Esophagus muscularis mucosa (tissue), 4 donors: ENCODE results near the gene CNOT4. TPM values are rescaled to one million over a fixed set of nuclear protein-coding genes. Genes with fewer than 3 reads are reported as not detected.

Experiments used
- DNase-seq: peaks from one replicate; pipeline ENCODE4 v3.0.0-alpha.2; 2017; ENCODE audit errors: extremely low spot score
- H3K27ac ChIP-seq, 4 donors: fragments of 200-600 bp; sonication (generic); replicated peaks in 1 of 4; 1 replicate in 3 of 4; 2 replicates in 1 of 4; pipeline ENCODE4 v1.5.1; 2016 to 2019; ENCODE audit warnings: mild to moderate bottlenecking in 1 of 4
- H3K27me3 ChIP-seq, 4 donors: fragments of 200-600 bp; sonication (generic); one replicate each; pipeline versions ENCODE4 v1.5.1 to v1.6.0; 2016 to 2019
- H3K36me3 ChIP-seq, 4 donors: fragments of 200-600 bp; sonication (generic); one replicate each; pipeline ENCODE4 v1.5.1; 2016 to 2019
- H3K4me1 ChIP-seq, 4 donors: fragments of 200-600 bp; sonication (generic); one replicate each; pipeline ENCODE4 v1.5.1; 2016 to 2019
- H3K4me3 ChIP-seq, 4 donors: fragments of 200-600 bp; sonication (generic); 1 replicate in 2 of 4; 2 replicates in 2 of 4; pipeline ENCODE4 v1.5.1; 2016 to 2019; ENCODE audit warnings: mild to moderate bottlenecking in 4 of 4, moderate library complexity in 1 of 4
- H3K9me3 ChIP-seq, 4 donors: fragments of 200-600 bp; sonication (generic); 1 replicate in 3 of 4; 2 replicates in 1 of 4; pipeline ENCODE4 v1.5.1; 2016 to 2019
- CTCF ChIP-seq, 3 experiments: fragments of 200-600 bp in 2 of 3; fragments of 450-650 bp in 1 of 3; sonication (generic) in 2 of 3; IDR thresholded peaks; one replicate each; pipeline ENCODE4 v1.5.1; 2017 to 2019; ENCODE audit warnings: antibody characterized with exemption in 3 of 3, mild to moderate bottlenecking in 2 of 3, moderate library complexity in 1 of 3
- EP300 ChIP-seq: sonication (generic); formaldehyde crosslinking; IDR thresholded peaks from one replicate; pipeline ENCODE4 v1.6.1; 2017; ENCODE audit warnings: antibody characterized with exemption
- POLR2A ChIP-seq: fragments of 450-650 bp; IDR thresholded peaks from one replicate; pipeline ENCODE4 v1.6.1; 2017; ENCODE audit warnings: antibody characterized with exemption, moderate library complexity, mild to moderate bottlenecking, low read depth
- POLR2AphosphoS5 ChIP-seq, 2 donors: sonication (generic); formaldehyde crosslinking; IDR thresholded peaks; one replicate each; pipeline ENCODE4 v1.6.1; 2017; ENCODE audit warnings: antibody characterized with exemption in 2 of 2
- WGBS: methylation state at CpG from one replicate; pipeline ENCODE4 v1.1.5; 2018; 5-methylcytosine and 5-hydroxymethylcytosine counted together
- intact Hi-C: fragments of 100-400 bp; cut with DNase I; formaldehyde crosslinking; loops from one replicate; pipeline ENCODE4 v1.15.1; 2023
- total RNA-seq, 4 donors: library from RNA; depleted of rRNA; stranded (reverse); fragments of >200 nt; gene quantifications; one replicate each; pipeline versions ENCODE4 v1.1.0 to v1.2.1, GENCODE V29; 2016

Gene CNOT4
- total RNA-seq, 4 donors from 2014 or later = 18.6 to 28.7 (median 26.4) TPM

DNA sequence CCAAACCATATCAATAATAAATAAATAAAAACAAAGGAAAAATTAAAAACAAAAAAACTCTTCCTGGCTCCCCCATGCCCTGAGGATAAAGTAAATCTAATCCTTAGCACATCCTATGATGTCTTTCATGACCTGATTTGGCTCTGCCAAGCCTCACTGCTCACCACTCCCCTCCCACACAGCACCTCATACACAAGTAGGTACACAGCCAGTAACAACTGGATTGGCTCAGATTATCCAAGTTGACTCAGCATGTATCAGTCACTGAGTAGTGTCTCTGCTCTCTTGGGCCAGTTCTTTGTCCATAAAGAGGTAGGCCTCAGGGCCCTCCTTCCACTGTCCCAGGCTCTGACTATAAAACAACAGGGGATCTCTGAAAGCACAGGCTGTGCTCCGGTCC, 176.7 kb downstream of the CNOT4 start:
- no peaks in the 10 kb centered on the region for H3K36me3 ChIP-seq
- WGBS = no CpG with 5 or more reads among the region's 1 CpG
- no peaks in the 10 kb centered on the region for H3K9me3 ChIP-seq
- intact Hi-C loops = no loop called here
- no peak for DNase-seq
- no peak for TF ChIP-seq EP300
- no peak for TF ChIP-seq POLR2AphosphoS5 (IDR thresholded peaks at IDR 0.05)
- no peak for TF ChIP-seq POLR2A
- no peak for TF ChIP-seq CTCF (IDR thresholded peaks at IDR 0.05)
- H3K4me3 ChIP-seq = no peak overlapping the region
- H3K4me1 ChIP-seq = peaks cover 0 to 14% (median 9%) of the 10 kb centered on the region in 4 donors
- H3K27ac ChIP-seq = no peak overlapping the region
- no peaks in the 10 kb centered on the region for H3K27me3 ChIP-seq

GRCh38 chr7:135330088-135330487, 179.8 kb downstream of the CNOT4 start:
- WGBS = 56% methylated on average over 1 of the region's 1 CpG
- Histone ChIP-seq H3K27ac (no peak overlapping the region), H3K9me3 (no peaks in the 10 kb centered on the region), H3K4me1 (peaks cover 0 to 7% (median 4%) of the 10 kb centered on the region in 4 donors), H3K36me3 (no peaks in the 10 kb centered on the region), H3K4me3 (no peak overlapping the region), H3K27me3 (no peaks in the 10 kb centered on the region)
- TF ChIP-seq EP300 (no peak), POLR2A (no peak), CTCF (IDR thresholded peaks at IDR 0.05) (no peak), POLR2AphosphoS5 (IDR thresholded peaks at IDR 0.05) (no peak)
- DNase-seq = no peak
- intact Hi-C loops = no loop called here

- H3K9me3 ChIP-seq = no peaks in the 10 kb centered on the region
- intact Hi-C loops = no loop called here
- H3K4me1 ChIP-seq = no peaks in the 10 kb centered on the region
- TF ChIP-seq POLR2A (no peak), POLR2AphosphoS5 (IDR thresholded peaks at IDR 0.05) (no peak), EP300 (no peak), CTCF (IDR thresholded peaks at IDR 0.05) (no peak)
- no peaks in the 10 kb centered on the region for H3K27me3 ChIP-seq
- H3K4me3 ChIP-seq = no peak overlapping the region
- H3K36me3 ChIP-seq = no peaks in the 10 kb centered on the region
- no peak overlapping the region for H3K27ac ChIP-seq
- WGBS = 90% methylated on average over 5 of the region's 7 CpGs
- DNase-seq = no peak
Observed at GRCh38 chr7:135328526-135328925, 181.4 kb downstream of the CNOT4 start.

- DNase-seq = no peak
- no peak overlapping the region for H3K4me3 ChIP-seq
- no peaks in the 10 kb centered on the region for H3K4me1 ChIP-seq
- no peak for TF ChIP-seq POLR2AphosphoS5 (IDR thresholded peaks at IDR 0.05)
- no peak for TF ChIP-seq CTCF (IDR thresholded peaks at IDR 0.05)
- no peaks in the 10 kb centered on the region for H3K27me3 ChIP-seq
- intact Hi-C loops = no loop called here
- H3K27ac ChIP-seq = no peak overlapping the region
- H3K36me3 ChIP-seq = no peaks in the 10 kb centered on the region
- WGBS = 98% methylated on average over 3 of the region's 3 CpGs
- no peaks in the 10 kb centered on the region for H3K9me3 ChIP-seq
Observed at GRCh38 chr7:135328053-135328452, 181.8 kb downstream of the CNOT4 start.

- TF ChIP-seq CTCF (IDR thresholded peaks at IDR 0.05) = no peak
- TF ChIP-seq POLR2AphosphoS5 (IDR thresholded peaks at IDR 0.05) = no peak
- TF ChIP-seq EP300 = no peak
- TF ChIP-seq POLR2A = no peak
- WGBS = 100% methylated on average over 3 of the region's 3 CpGs
- no peaks in the 10 kb centered on the region for H3K27me3 ChIP-seq
- no peak for DNase-seq
- H3K27ac ChIP-seq = no peak overlapping the region
- H3K9me3 ChIP-seq = no peaks in the 10 kb centered on the region
- no peaks in the 10 kb centered on the region for H3K4me1 ChIP-seq
- H3K36me3 ChIP-seq = no peaks in the 10 kb centered on the region
- intact Hi-C loops = no loop called here
- H3K4me3 ChIP-seq = no peak overlapping the region
Observed at GRCh38 chr7:135327458-135327857, 182.4 kb downstream of the CNOT4 start.
